NCI-H146 (cell line): Measurements from ENCODE around the gene SALL2.

Experiments used
- DNase-seq: peaks from one replicate; lab custom pipeline; 2025; lab: John Stamatoyannopoulos, UW

The SALL2 gene

DNA sequence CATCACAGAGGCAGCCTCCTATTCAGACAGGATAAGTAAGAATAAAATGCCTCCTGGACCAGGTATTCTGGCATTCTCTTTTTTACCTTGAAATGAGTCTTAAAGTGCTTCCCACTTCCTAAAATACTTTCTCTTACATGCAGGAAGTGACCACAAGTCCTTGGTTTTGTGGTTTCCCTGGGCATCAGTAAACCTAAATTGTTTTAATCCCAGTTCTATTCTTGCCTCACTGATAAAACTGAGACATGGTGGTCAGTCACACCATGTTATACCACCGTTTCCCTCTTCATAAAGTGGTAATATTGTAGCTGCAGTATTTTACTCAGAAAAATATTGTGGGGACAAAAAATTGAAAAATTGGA is 1.2 kb upstream of the SALL2 start:
- no peak for DNase-seq

DNA sequence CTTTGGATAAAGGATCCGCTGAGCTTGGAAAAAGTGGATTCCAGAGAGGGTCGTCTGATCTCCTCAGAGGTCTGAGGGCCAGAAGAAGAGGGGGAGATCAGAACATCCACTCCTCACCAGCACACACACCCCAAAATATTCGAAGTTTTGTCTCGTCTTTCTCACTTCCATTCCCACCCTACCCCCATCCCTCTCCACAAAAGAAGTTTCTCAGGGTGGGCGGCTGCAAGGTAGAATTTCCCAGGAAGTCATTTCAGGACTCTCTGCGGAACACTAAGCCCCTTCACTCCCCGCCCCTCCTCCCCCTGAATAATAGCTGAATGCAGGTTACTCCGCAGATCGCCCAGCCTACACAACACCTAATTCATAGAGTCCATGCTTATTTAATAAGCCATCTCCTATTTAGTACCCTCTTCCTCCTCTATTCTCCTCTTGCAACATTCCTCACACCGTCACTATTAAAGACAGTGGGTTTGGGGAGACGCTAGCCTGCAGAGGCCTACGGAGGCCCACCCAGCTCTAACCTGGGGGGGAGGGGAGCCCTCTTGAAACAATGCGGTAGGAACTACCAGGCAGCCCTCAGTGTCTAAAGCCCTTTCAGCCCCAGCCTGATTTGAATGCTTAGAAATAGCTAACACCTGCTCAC is 649 bp upstream of the SALL2 start:
- DNase-seq, result peak; percentile 86

- peak; percentile 61 for DNase-seq
These were observed 580 bp downstream of the SALL2 start for GRCh38 chr14:21525571-21525961.

DNA sequence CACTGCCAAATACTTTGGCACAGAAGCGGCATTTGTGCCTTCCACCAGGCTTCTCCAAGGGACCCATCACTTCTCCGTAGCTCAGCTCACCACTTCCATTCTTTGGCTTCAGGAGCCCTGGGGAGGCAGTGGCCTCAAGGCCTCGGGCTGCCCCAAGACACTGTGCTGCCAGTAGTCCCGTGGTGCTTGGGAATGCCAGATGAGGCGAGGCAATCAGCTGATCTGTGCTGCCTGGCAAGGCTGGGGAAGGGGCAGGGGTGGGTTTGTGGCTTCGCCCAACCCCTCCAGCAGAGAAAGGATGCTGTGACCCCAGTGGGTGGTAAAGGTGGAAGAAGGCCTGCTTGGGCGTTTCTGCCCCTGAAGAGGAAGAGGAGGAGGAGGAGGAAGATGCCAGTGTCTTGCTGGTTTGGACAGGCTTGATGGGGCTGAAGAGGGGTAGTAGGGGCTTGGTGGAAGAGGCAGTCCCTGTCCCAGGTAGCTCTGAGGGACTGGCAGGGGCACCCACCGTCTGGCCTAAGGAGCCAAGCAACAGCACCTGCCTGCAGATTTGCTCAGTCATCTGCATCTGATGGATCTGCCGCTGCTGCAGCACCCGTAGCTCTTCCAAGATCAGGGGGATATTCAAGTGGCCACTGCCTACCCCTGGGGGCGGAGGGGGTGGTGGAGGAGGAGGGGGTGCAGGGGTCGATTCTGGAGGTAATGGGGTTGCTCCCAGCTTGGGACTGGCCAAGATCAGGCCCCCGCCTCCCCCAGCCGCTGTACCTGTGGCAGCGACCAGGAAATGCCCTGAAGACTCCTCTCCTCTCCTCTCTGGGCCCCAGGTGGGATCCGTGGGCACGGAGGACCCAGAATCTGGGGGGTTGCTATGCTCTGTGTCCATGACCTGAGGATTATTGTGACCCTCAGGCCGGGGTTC is 1.3 kb downstream of the SALL2 start:
- no peak for DNase-seq

DNA sequence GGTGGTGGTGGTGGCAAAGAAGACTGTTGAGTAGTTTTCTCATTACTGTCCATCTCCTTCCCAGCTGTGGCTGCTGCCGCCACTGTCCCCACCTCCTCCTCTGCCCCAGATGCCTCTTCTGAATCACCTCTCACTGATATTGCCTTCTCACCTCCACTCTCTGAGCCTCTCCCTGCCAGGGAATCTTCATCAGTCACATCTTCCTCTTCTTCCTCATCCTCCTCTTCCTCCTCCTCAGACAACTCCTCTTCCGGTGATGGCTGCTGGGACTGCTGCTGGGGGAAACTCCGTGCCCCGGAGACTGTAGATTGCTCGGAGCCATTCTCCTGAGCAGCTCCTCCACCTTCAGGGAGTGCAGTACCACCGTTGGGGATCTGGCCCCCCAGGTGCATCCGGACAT is 2.9 kb downstream of the SALL2 start:
- no peak for DNase-seq

DNA sequence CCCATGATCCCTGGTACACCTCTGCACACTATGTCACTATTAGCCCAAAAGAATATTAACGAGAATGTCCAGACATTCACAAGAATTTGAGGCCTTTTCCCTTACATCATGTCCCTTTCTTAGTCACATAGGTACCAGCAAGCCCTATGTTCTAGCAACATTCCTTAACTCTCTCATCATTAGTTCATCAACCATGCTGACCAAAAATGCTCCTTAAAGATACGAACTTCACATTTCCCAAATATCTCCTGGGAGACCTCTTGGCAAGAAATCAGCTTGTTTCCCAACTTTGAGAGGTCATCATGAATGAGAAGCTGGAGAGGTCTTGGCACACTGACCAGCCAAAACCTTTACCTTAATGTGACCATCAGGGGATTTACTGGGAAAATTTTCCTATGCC is 4.6 kb downstream of the SALL2 start:
- DNase-seq, result no peak

DNA sequence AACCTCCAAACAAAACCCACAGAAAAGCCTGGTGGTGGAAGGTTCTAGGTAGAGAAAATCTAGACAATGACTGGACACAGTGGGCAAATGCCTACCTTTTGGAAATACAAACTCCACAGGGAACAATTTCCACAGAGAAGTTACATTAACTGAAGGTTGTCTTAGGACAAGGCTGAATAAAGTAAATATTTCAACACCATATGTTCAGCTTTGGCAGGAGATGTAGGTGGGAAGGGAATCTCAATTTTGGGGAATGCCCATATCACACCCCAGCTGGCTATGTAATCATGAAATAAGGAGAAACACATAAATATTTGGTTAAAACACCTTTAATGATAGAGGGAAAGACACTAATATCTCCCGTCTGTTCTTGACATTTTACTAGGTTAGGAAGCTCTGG is 5.4 kb downstream of the SALL2 start:
- no peak for DNase-seq

DNA sequence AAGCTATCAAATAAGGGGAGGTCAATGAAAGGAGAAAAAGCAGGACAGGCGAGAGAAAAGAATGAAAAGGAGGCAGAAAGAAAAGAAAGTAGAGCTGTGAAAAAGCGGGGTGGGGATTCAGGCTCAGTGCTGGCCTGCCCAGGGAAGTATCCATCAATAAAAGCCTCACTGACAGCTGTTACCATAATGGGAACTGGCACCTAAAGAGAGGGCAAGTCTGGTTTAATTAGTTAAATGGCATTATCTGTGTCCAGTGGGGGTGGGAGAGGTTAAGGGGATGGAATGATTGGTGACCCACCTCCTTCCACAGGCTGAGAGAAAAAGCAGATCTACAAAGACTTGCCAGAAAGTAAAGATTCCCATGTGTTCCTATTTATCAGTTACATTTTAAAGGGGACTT is 7.4 kb downstream of the SALL2 start:
- DNase-seq, result no peak

GRCh38 chr14:21514341-21514740 is 11.8 kb downstream of the SALL2 start:
- DNase-seq, result peak; percentile 8

DNA sequence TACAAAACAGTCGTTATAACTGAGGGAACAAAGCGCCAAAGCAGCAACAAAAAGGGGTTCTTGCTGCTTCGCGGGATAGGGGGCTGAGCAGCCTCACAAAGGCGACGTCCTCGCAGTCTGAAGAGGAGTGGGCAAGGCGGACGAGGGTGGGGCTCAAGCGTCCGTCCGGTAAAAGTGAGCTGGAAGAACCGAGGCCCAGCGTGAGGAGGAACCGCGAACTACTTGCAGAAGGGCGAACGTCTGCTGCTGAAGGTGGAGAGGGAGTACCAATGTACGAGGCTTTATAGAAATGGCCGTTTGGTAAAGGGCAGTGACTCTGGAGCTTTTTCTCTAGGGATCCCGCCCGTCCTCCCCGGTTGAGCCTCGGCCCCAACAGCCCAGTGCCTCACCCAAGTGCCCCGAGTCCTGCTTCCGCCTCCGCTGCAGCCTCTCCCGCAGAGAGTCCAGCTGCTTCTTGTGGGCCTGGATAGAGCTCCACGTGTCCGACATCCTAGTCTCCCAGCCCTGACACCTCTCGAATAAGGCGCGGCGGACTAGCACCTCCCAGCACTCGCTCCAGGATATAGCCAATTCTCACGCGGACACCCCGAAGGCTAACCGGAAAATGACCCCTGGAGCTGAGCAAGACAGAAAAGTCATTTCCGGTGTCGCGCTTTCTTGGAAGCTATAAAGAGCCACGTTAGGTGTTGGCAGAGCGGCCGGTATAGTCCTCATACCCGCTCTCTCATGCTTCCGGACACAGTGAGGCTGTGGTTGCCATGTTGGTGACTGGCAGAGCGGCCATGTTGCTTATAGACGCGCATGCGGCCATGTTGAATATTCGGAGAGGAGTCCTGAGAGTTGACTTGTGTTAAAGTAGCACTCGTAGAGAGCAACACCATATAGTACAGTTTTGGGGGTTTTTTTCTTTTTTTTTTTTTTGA is 15.2 kb downstream of the SALL2 start, which contains the start of gene METTL3:
METTL3 (minus strand) TSS at position 606 of the 923 bp plus-strand sequence; CDS start at position 489, 117 bp downstream.
- peak; percentile 98 for DNase-seq

DNA sequence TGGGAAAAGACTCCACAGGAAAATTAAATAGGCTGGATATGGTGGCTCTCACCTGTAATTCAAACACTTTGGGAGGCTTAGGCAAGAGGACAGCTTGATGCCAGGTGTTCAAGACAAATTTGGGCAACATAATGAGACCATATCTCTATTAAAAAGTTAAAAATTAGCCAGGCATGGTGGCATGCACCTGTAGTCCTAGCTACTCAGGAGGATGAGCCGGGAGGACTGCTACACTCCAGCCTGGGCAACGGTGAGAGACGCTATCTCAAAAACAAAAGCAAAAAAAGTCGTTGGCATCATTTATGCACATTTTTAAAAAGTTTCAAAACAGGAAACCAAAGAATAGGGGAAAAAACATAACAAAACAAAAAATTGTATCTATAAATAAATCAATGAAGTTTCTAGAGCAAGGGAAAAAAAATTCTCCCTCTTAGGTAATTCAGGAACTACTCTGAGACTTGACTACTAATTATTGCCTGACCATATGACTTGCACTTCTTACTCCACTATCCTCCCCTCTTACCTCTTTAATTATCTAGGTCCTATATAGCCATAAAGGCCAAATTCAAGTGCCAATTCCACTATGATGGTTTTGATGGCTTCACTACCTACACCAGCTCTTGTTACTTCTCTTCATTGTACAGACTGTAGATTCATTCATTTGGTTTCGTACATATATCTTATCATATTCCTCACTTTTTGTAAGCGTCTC is 16.6 kb downstream of the SALL2 start:
- no peak for DNase-seq

DNA sequence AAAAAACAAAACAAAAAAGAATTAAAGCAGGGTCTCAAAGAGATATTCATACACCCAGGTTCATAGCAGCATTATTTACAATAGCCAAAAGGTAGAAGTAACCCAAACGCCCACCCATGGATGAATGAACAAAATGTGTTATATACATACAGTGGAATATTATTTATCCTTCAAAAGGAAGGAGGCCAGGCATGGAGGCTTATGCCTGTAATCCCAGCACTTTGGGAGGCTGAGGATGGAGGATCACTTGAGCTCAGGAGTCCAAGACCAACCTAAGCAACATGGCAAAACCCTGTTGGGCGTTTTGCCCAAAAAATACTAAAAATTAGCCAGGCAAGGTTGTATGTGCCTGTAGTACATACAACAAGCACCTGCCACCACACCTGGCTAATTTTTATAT is 19.6 kb downstream of the SALL2 start:
- no peak for DNase-seq

GRCh38 chr14:21505012-21505553 is 21.1 kb downstream of the SALL2 start:
- DNase-seq, result no peak

DNA sequence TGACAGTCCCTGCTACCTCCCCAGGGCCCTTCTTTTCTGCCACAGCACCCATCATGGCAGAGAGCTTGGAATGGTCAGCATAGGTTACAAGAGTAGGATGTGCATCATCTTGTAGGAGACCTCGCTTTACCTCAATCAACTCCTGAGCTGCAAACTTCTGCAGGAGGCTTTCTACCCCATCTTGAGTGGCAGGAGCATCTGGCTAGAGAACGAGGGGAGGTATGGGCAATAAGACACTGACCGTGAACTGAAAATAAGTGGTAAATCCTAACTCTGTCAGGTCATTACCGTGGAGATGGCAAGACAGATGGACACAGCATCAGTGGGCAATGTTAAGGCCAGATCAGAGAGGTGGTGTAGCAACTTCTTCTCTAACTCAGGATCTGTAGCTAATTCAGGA is 22.8 kb downstream of the SALL2 start:
- DNase-seq, result no peak

- DNase-seq, result no peak
These were observed 24.6 kb downstream of the SALL2 start for GRCh38 chr14:21501568-21501967.

- peak; percentile 63 for DNase-seq
These were observed 27.3 kb downstream of the SALL2 start for GRCh38 chr14:21498540-21499526.

- no peak for DNase-seq
These were observed 29.7 kb downstream of the SALL2 start for GRCh38 chr14:21496453-21496852.

DNA sequence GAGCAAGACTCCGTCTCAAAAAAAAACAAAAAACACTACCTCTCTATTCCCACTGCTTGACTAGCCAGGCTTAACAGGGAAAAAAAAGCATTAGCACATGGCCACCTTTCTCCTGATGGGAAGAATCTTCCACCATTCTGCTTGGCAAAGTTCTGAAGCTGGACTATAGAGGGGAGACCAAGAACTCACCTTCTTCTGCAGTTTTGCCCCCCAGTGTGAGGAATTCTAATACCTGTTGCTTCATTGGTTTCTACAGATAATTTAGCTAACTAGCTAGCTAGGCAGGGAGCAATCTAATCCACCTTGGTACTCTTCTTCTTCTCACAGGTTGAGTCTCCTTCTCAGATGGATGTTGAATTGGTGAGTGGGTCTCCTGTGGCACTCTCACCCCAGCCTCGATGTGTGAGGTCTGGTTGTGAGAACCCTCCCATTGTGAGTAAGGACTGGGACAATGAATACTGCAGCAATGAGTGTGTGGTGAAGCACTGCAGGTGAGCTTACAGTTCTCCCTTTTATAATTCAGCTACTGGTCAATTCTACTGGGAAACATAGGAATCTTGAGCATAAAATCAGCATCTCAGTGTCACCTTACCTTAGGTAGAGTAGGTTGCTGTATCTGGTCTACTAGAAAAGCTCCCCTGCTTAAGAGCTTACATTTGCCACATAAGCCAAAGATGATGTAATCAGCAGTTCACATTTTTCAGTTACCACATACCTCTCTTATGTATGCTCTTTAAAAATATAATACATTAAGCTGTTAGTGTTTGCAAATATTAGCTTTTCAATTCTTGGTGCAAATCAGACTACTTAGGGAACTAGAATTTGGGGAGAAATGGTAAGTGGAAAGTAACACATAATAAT is 31.0 kb downstream of the SALL2 start:
- DNase-seq, result no peak

- no peak for DNase-seq
These were observed 39.5 kb downstream of the SALL2 start for GRCh38 chr14:21486640-21487087.
